Esophagus mucosa (tissue), 1 donor: ENCODE results near the gene GRIK4. TPM values are rescaled to one million over a fixed set of nuclear protein-coding genes. Genes with fewer than 3 reads are reported as not detected.

Experiments used
- ATAC-seq: fragments of 200-7000 bp; cut with Tn5 transposase; one replicate; pipeline ENCODE4 v1.9.1; 2020
- total RNA-seq: library from RNA; stranded (reverse); gene quantifications from one replicate; pipeline ENCODE4 v1.2.4, GENCODE V29; 2023
- donor health status: DM: yes; HTN: yes; CAD: no.

GRIK4 gene
- total RNA-seq, 1 donor from 2014 or later = 0.08 TPM

- ATAC-seq = no peak
Observed at GRCh38 chr11:120818097-120818496, 306.5 kb downstream of the GRIK4 start.

GRCh38 chr11:120819003-120819402 lies 307.5 kb downstream of the GRIK4 start:
- no peak for ATAC-seq

GRCh38 chr11:120819437-120820365 lies 308.2 kb downstream of the GRIK4 start:
- no peak for ATAC-seq

- ATAC-seq = no peak
Observed at GRCh38 chr11:120823159-120823558, 311.6 kb downstream of the GRIK4 start.

GRCh38 chr11:120824242-120824641 lies 312.7 kb downstream of the GRIK4 start:
- no peak for ATAC-seq

GRCh38 chr11:120827198-120827597 lies 315.6 kb downstream of the GRIK4 start:
- ATAC-seq = no peak

GRCh38 chr11:120827820-120828219 lies 316.3 kb downstream of the GRIK4 start:
- no peak for ATAC-seq

- ATAC-seq = no peak
Observed at GRCh38 chr11:120828847-120829246, 317.3 kb downstream of the GRIK4 start.

GRCh38 chr11:120830085-120830620 lies 318.6 kb downstream of the GRIK4 start:
- ATAC-seq = no peak

- ATAC-seq = no peak
Observed at GRCh38 chr11:120832481-120833238, 321.1 kb downstream of the GRIK4 start.

GRCh38 chr11:120834686-120835210 lies 323.2 kb downstream of the GRIK4 start:
- no peak for ATAC-seq

GRCh38 chr11:120835601-120836228 lies 324.2 kb downstream of the GRIK4 start:
- no peak for ATAC-seq

- no peak for ATAC-seq
Observed at GRCh38 chr11:120837696-120838095, 326.1 kb downstream of the GRIK4 start.

GRCh38 chr11:120839201-120839600 lies 327.7 kb downstream of the GRIK4 start:
- ATAC-seq = no peak

GRCh38 chr11:120839846-120840402 lies 328.4 kb downstream of the GRIK4 start:
- ATAC-seq = no peak

- ATAC-seq = no peak
Observed at GRCh38 chr11:120840661-120841060, 329.1 kb downstream of the GRIK4 start.

GRCh38 chr11:120841074-120841473 lies 329.5 kb downstream of the GRIK4 start:
- ATAC-seq = no peak

GRCh38 chr11:120842195-120842594 lies 330.6 kb downstream of the GRIK4 start:
- ATAC-seq = no peak

GRCh38 chr11:120853435-120853834 lies 341.9 kb downstream of the GRIK4 start:
- ATAC-seq = no peak

- no peak for ATAC-seq
Observed at GRCh38 chr11:120854988-120855387, 343.4 kb downstream of the GRIK4 start.

- no peak for ATAC-seq
Observed at GRCh38 chr11:120857508-120857907, 346.0 kb downstream of the GRIK4 start.

- ATAC-seq = no peak
Observed at GRCh38 chr11:120858740-120859139, 347.2 kb downstream of the GRIK4 start.
